Transverse colon (tissue), 4 donors: ENCODE measurements around the gene TEKT1. TPM values are rescaled to one million over a fixed set of nuclear protein-coding genes. Genes with fewer than 3 reads are reported as not detected.
A peak's percentile ranks its signal among the peaks of the same experiment; 100 is the strongest.

Experiments
- DNase-seq: peaks from one replicate; pipeline ENCODE4 v3.0.0-alpha.2; 2019
- H3K27ac ChIP-seq, 4 donors: fragments of 200-600 bp; sonication (generic); 2 replicates each; pipeline ENCODE4 v1.5.1; 2016 to 2018; ENCODE audit warnings: inconsistent platforms in 4 of 4
- H3K27me3 ChIP-seq: fragments of 200-600 bp; sonication (generic); 2 replicates; pipeline ENCODE4 v1.5.1; 2017; ENCODE audit warnings: inconsistent platforms
- H3K36me3 ChIP-seq, 4 donors: fragments of 200-600 bp; sonication (generic); 2 replicates each; pipeline ENCODE4 v1.5.1; 2017 to 2019; ENCODE audit warnings: inconsistent platforms in 4 of 4
- H3K4me1 ChIP-seq, 4 donors: fragments of 200-600 bp; sonication (generic); 2 replicates each; pipeline ENCODE4 v1.5.1; 2017 to 2020; ENCODE audit warnings: inconsistent platforms in 4 of 4
- H3K4me3 ChIP-seq, 4 donors: fragments of 200-600 bp; sonication (generic); 1 replicate in 1 of 4; 2 replicates in 3 of 4; pipeline versions ENCODE4 v1.5.1 to v1.6.1; 2017 to 2019; ENCODE audit warnings: inconsistent platforms in 4 of 4
- H3K9me3 ChIP-seq, 2 donors: fragments of 200-600 bp; sonication (generic); 2 replicates each; pipeline ENCODE4 v1.5.1; 2017 to 2019; ENCODE audit warnings: inconsistent platforms in 2 of 2
- CTCF ChIP-seq, 5 experiments: fragments of 200-600 bp in 3 of 5; fragments of 450-650 bp in 2 of 5; sonication (generic) in 3 of 5; IDR thresholded peaks; 1 replicate in 2 of 5; 2 replicates in 3 of 5; pipeline ENCODE4 v1.5.1; 2016 to 2017; ENCODE audit warnings: antibody characterized with exemption in 5 of 5, inconsistent platforms in 3 of 5, mild to moderate bottlenecking in 2 of 5, moderate library complexity in 1 of 5
- EP300 ChIP-seq: sonication (generic); formaldehyde crosslinking; IDR thresholded peaks from one replicate; pipeline ENCODE4 v1.6.1; 2017; ENCODE audit warnings: antibody characterized with exemption, low read depth
- POLR2A ChIP-seq: fragments of 450-650 bp; IDR thresholded peaks from one replicate; pipeline ENCODE4 v1.6.1; 2016; ENCODE audit warnings: antibody characterized with exemption, mild to moderate bottlenecking, moderate library complexity
- POLR2AphosphoS5 ChIP-seq, 3 donors: sonication (generic); formaldehyde crosslinking; IDR thresholded peaks; one replicate each; pipeline ENCODE4 v1.6.1; 2016; ENCODE audit warnings: antibody characterized with exemption in 3 of 3
- WGBS, 2 donors: methylation state at CpG; one replicate each; pipeline ENCODE4 v1.1.5; 2018; ENCODE audit warnings: low coverage in 1 of 2; 5-methylcytosine and 5-hydroxymethylcytosine counted together
- in situ Hi-C, 4 donors: fragments of 200-750 bp; cut with MboI; loops; one replicate each; pipeline versions ENCODE4 v1.15.0 to v1.15.1; 2017; ENCODE audit warnings: low sequenced_read_pairs in 3 of 4, low pct_ligation_motif_present in 1 of 4, low pct_unique_long_range_greater_than_20kb in 1 of 4
- intact Hi-C: fragments of 100-400 bp; cut with DNase I; formaldehyde crosslinking; loops from one replicate; pipeline ENCODE4 v1.15.1; 2023; ENCODE audit warnings: low total_unique reads
- total RNA-seq, 4 donors: library from RNA; depleted of rRNA; stranded (reverse); fragments of >200 nt; gene quantifications; one replicate each; pipeline ENCODE4 v1.1.0, GENCODE V29; 2016

The TEKT1 gene
- total RNA-seq, 4 donors from 2014 or later: not detected

- WGBS, 2 donors: 3% methylated on average over 14 of the region's 14 CpGs; no CpG with 5 or more reads in 1 of the 2 donors
Observed at GRCh38 chr17:6755731-6756184, 75.8 kb downstream of the TEKT1 start, which contains the start of gene XAF1. TSS of gene XAF1 (plus strand) at chr17:6756046. CDS start at chr17:6756079, 33 bp downstream.

GRCh38 chr17:6755281-6755680 lies 76.2 kb downstream of the TEKT1 start:
- intact Hi-C loops: no loop called here
- H3K36me3 ChIP-seq: no peaks in the 10 kb centered on the region
- DNase-seq: peak; percentile 14
- H3K27me3 ChIP-seq: no peaks in the 10 kb centered on the region
- 73 to 75% methylated on average over 2 to 5 of the region's 5 CpGs for WGBS, 2 donors
- H3K27ac ChIP-seq: peak overlapping the region; percentile 77 to 91 (median 85)
- TF ChIP-seq POLR2AphosphoS5 (IDR thresholded peaks at IDR 0.05) (no peak), EP300 (no peak), POLR2A (no peak), CTCF (IDR thresholded peaks at IDR 0.05) (no peak)
- no peaks in the 10 kb centered on the region for H3K9me3 ChIP-seq
- in situ Hi-C loops: no loop called here
- peak overlapping the region; percentile 35 to 68 (median 46) for H3K4me3 ChIP-seq
- peaks cover 0 to 47% (median 15%) of the 10 kb centered on the region in 4 donors for H3K4me1 ChIP-seq

More at GRCh38 chr17:6755731-6756184, 75.8 kb downstream of the TEKT1 start, which contains the start of gene XAF1:
- intact Hi-C loops (no loop called here), in situ Hi-C loops (no loop called here)
- TF ChIP-seq POLR2AphosphoS5 (IDR thresholded peaks at IDR 0.05) (peak; percentile 10 to 40 (median 27)), EP300 (no peak), POLR2A (peak; percentile 24), CTCF (IDR thresholded peaks at IDR 0.05) (no peak)
- H3K27me3 ChIP-seq: no peaks in the 10 kb centered on the region
- peaks cover 0 to 47% (median 15%) of the 10 kb centered on the region in 4 donors for H3K4me1 ChIP-seq
- H3K9me3 ChIP-seq: no peaks in the 10 kb centered on the region
- peak within 1 kb of the TSS; percentile 77 to 91 (median 85) for H3K27ac ChIP-seq
- H3K4me3 ChIP-seq: peak within 1 kb of the TSS; percentile 35 to 68 (median 46)
- DNase-seq: peak; percentile 52
- peaks cover 0 to 4% (median 0%) of the 10 kb centered on the region in 4 donors for H3K36me3 ChIP-seq

GRCh38 chr17:6753546-6753945 lies 78.0 kb downstream of the TEKT1 start:
- in situ Hi-C loops (no loop called here), intact Hi-C loops (no loop called here)
- H3K4me1 ChIP-seq: peaks cover 0 to 47% (median 15%) of the 10 kb centered on the region in 4 donors
- H3K36me3 ChIP-seq: no peaks in the 10 kb centered on the region
- H3K9me3 ChIP-seq: no peaks in the 10 kb centered on the region
- TF ChIP-seq POLR2A: no peak
- no peak for TF ChIP-seq EP300
- TF ChIP-seq POLR2AphosphoS5 (IDR thresholded peaks at IDR 0.05): no peak
- TF ChIP-seq CTCF (IDR thresholded peaks at IDR 0.05): no peak
- DNase-seq: no peak
- 84 to 100% methylated on average over 1 to 6 of the region's 6 CpGs for WGBS, 2 donors
- H3K27ac ChIP-seq: peak overlapping the region; percentile 64 to 83 (median 78)
- H3K4me3 ChIP-seq: no peak overlapping the region
- H3K27me3 ChIP-seq: no peaks in the 10 kb centered on the region

- 43 to 48% methylated on average over 3 to 9 of the region's 9 CpGs for WGBS, 2 donors
- intact Hi-C loops: no loop called here
- Histone ChIP-seq H3K9me3 (no peaks in the 10 kb centered on the region), H3K27ac (peak overlapping the region; percentile 64 to 83 (median 78)), H3K4me1 (peaks cover 0 to 47% (median 15%) of the 10 kb centered on the region in 4 donors), H3K27me3 (no peaks in the 10 kb centered on the region), H3K4me3 (no peak overlapping the region), H3K36me3 (no peaks in the 10 kb centered on the region)
- peak; percentile 31 for DNase-seq
- TF ChIP-seq CTCF (IDR thresholded peaks at IDR 0.05): no peak
- in situ Hi-C loops: no loop called here
Observed at GRCh38 chr17:6753006-6753445, 78.5 kb downstream of the TEKT1 start.
